NCI-H226 (cell line): ENCODE measurements around the gene VSIG4.
"Not testable (repeated sequence)": the region's sequence is repeated elsewhere in the genome, so short reads cannot be mapped to it uniquely, and the experiment has no call there.

ENCODE experiments used
- DNase-seq: peaks from one replicate; pipeline ENCODE4 v3.0.0-alpha.2; 2015

The VSIG4 gene

GRCh38 chrX:66039944-66040343, at the start of gene VSIG4:
TSS of gene VSIG4 (minus strand) at chrX:66040080. CDS start at chrX:66039998, 82 bp downstream.
- DNase-seq = no peak

GRCh38 chrX:66076801-66077200, 36.9 kb upstream of the VSIG4 start:
- DNase-seq = no peak

GRCh38 chrX:66074920-66075879, 35.3 kb upstream of the VSIG4 start:
- DNase-seq = no peak

GRCh38 chrX:66071126-66071525, 31.2 kb upstream of the VSIG4 start:
- no peak for DNase-seq

GRCh38 chrX:66064261-66064660, 24.4 kb upstream of the VSIG4 start:
- no peak for DNase-seq

GRCh38 chrX:66057019-66057418, 17.1 kb upstream of the VSIG4 start:
- not testable (repeated sequence) for DNase-seq

GRCh38 chrX:66054978-66055377, 15.1 kb upstream of the VSIG4 start:
- DNase-seq = no peak

- DNase-seq = no peak
Observed at GRCh38 chrX:66053414-66053813, 13.5 kb upstream of the VSIG4 start.

- DNase-seq = no peak
Observed at GRCh38 chrX:66051980-66052379, 12.1 kb upstream of the VSIG4 start.

- DNase-seq = no peak
Observed at GRCh38 chrX:66050140-66050569, 10.3 kb upstream of the VSIG4 start.

- DNase-seq = no peak
Observed at GRCh38 chrX:66049056-66049455, 9.2 kb upstream of the VSIG4 start.

- DNase-seq = no peak
Observed at GRCh38 chrX:66046612-66047235, 6.8 kb upstream of the VSIG4 start.

- DNase-seq = no peak
Observed at GRCh38 chrX:66045894-66046293, 6.0 kb upstream of the VSIG4 start.

GRCh38 chrX:66043584-66043983, 3.7 kb upstream of the VSIG4 start:
- no peak for DNase-seq

GRCh38 chrX:66042307-66043077, 2.6 kb upstream of the VSIG4 start:
- no peak for DNase-seq

GRCh38 chrX:66038115-66038514, 1.8 kb downstream of the VSIG4 start:
- no peak for DNase-seq

- no peak for DNase-seq
Observed at GRCh38 chrX:66036231-66036630, 3.6 kb downstream of the VSIG4 start.

GRCh38 chrX:66035667-66036066, 4.2 kb downstream of the VSIG4 start:
- DNase-seq = no peak

GRCh38 chrX:66030505-66031317, 9.2 kb downstream of the VSIG4 start:
- DNase-seq = no peak

- no peak for DNase-seq
Observed at GRCh38 chrX:66028936-66029335, 10.9 kb downstream of the VSIG4 start.

- no peak for DNase-seq
Observed at GRCh38 chrX:66024570-66024969, 15.3 kb downstream of the VSIG4 start.

- no peak for DNase-seq
Observed at GRCh38 chrX:66024092-66024467, 15.8 kb downstream of the VSIG4 start.
